BJ (cell line): ENCODE data around the gene SERPIND1. TPM values are rescaled to one million over a fixed set of nuclear protein-coding genes. Genes with fewer than 3 reads are reported as not detected.
A peak's percentile ranks its signal among the peaks of the same experiment; 100 is the strongest.
"Not testable (repeated sequence)": the region's sequence is repeated elsewhere in the genome, so short reads cannot be mapped to it uniquely, and the experiment has no call there.

Source experiments
- CTCF ChIA-PET: fragments of 350-600 bp; formaldehyde crosslinking; extraction: SDS; loops from one replicate; lab custom pipeline; 2021; ENCODE audit warnings: antibody characterized with exemption, inconsistent platforms; lab: Yijun Ruan, JAX
- POLR2A ChIA-PET: fragments of 300-600 bp; sonication (Branson Sonifier 250); formaldehyde crosslinking; extraction: SDS; loops from one replicate; lab custom pipeline; 2021; ENCODE audit warnings: antibody characterized with exemption; lab: Charles Lee
- DNase-seq: peaks from one replicate; pipeline ENCODE4 v3.0.0-alpha.2; 2011; ENCODE audit warnings: low read depth
- H3K27me3 ChIP-seq: 2 replicates; pipeline ENCODE4 v1.6.0; 2011; ENCODE audit warnings: low read length; ENCODE audit not compliant: control insufficient read depth, insufficient read depth
- H3K36me3 ChIP-seq: 2 replicates; pipeline ENCODE4 v1.5.1; 2011; ENCODE audit warnings: low read length; ENCODE audit not compliant: control insufficient read depth, insufficient read depth
- H3K4me3 ChIP-seq: 2 replicates; pipeline ENCODE4 v1.5.1; 2011; ENCODE audit warnings: low read depth, mild to moderate bottlenecking, control low read depth, low read length
- polyA plus RNA-seq: library from polyadenylated mRNA; depleted of rRNA; stranded (reverse); fragments of >200 nt; gene quantifications from 2 replicates; pipeline ENCODE4 v1.2.3, GENCODE V29; 2011
- TF ChIP-seq, protein P1 (sequence below): IDR thresholded peaks from 2 replicates; pipeline ENCODE4 v1.5.1; 2011; ENCODE audit warnings: low read depth, mild to moderate bottlenecking, control low read depth, inconsistent platforms, low read length, moderate library complexity; ENCODE audit not compliant: insufficient read depth

SERPIND1 gene
- polyA plus RNA-seq, 1 experiment: not detected

DNA sequence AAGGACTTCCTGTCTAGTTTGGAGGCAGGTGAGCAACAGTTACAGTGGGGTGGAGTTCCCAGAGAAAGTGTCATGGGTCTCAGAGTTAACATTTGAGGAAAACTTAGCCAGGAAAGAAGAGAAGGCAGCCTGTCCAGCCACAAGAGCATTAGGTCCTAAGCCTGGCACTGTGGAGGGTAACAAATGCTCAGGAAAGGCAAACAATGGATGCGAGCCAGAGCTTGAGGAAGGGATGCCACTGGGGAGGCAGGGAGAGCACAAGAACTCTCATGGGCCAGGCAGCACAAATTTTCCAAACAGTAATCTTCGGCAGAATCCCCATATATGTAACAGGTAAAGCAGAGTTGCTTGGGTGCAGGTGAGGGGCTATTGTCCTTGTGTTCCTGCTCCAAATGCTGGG lies 8.0 kb upstream of the SERPIND1 start:
- peaks cover 14% of the 10 kb centered on the region for H3K36me3 ChIP-seq
- ChIA-PET CTCF (interaction anchor here (1.2 kb wide), 1 partner anchor 214 kb away, joined by 3 read pairs; no protein-coding TSS in a partner anchor), POLR2A (interaction anchor here (0.6 kb wide), 1 partner anchor 10 kb away, joined by 4 read pairs; no protein-coding TSS in a partner anchor)

DNA sequence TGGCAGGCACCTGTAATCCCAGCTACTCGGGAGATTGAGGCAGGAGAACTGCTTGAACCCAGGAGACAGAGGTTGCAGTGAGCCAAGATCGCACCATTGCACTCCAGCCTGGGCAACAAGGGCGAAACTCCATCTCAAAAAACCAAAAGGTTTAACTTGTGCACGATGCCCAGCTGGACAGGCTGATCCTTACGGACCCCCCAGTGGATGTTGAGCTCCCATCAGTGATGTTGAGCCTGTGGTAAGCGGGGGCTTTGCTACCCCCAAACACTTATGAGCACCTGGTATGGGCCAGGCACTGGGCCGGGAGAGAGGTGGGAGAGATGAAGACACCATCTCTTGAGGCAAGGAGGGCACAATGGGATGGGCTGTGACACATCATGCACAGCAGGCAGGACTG lies 7.4 kb upstream of the SERPIND1 start:
- no peak overlapping the region for H3K4me3 ChIP-seq
- peaks cover 14% of the 10 kb centered on the region for H3K36me3 ChIP-seq
- POLR2A ChIA-PET: interaction anchor here (0.6 kb wide), 1 partner anchor 11 kb away, joined by 4 read pairs; no protein-coding TSS in a partner anchor
- H3K27me3 ChIP-seq: no peaks in the 10 kb centered on the region
- CTCF ChIA-PET: interaction anchor here (1.2 kb wide), 1 partner anchor 215 kb away, joined by 3 read pairs; no protein-coding TSS in a partner anchor
- DNase-seq: no peak
- TF ChIP-seq, protein P1, sequence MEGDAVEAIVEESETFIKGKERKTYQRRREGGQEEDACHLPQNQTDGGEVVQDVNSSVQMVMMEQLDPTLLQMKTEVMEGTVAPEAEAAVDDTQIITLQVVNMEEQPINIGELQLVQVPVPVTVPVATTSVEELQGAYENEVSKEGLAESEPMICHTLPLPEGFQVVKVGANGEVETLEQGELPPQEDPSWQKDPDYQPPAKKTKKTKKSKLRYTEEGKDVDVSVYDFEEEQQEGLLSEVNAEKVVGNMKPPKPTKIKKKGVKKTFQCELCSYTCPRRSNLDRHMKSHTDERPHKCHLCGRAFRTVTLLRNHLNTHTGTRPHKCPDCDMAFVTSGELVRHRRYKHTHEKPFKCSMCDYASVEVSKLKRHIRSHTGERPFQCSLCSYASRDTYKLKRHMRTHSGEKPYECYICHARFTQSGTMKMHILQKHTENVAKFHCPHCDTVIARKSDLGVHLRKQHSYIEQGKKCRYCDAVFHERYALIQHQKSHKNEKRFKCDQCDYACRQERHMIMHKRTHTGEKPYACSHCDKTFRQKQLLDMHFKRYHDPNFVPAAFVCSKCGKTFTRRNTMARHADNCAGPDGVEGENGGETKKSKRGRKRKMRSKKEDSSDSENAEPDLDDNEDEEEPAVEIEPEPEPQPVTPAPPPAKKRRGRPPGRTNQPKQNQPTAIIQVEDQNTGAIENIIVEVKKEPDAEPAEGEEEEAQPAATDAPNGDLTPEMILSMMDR: no peak

More for the DNA sequence above, 8.0 kb upstream of the SERPIND1 start:
- no peak for DNase-seq
- Histone ChIP-seq H3K4me3 (no peak overlapping the region), H3K27me3 (no peaks in the 10 kb centered on the region)
- TF ChIP-seq, protein P1: no peak

DNA sequence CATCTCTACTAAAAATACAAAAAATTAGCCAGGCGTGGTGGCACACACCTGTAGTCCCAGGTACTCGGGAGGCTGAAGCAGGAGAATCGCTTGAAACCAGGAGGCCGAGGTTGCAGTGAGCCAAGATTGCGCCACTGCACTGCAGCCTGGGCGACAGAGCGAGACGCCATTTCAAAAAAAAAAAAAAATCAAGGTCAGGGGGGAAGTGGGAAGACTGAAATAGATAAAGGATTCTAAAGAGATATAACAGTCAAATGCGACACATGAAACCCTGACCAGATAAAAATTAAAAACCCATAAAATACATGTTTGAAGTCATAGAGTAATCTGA lies 4.5 kb upstream of the SERPIND1 start:
- DNase-seq, H3K27me3 ChIP-seq, POLR2A ChIA-PET, H3K36me3 ChIP-seq, H3K4me3 ChIP-seq: not testable (repeated sequence)
- CTCF ChIA-PET: interaction anchor here (1.2 to 1.5 kb wide), 2 partner anchors 15 to 312 kb away, joined by 4 to 5 read pairs; no protein-coding TSS in a partner anchor

DNA sequence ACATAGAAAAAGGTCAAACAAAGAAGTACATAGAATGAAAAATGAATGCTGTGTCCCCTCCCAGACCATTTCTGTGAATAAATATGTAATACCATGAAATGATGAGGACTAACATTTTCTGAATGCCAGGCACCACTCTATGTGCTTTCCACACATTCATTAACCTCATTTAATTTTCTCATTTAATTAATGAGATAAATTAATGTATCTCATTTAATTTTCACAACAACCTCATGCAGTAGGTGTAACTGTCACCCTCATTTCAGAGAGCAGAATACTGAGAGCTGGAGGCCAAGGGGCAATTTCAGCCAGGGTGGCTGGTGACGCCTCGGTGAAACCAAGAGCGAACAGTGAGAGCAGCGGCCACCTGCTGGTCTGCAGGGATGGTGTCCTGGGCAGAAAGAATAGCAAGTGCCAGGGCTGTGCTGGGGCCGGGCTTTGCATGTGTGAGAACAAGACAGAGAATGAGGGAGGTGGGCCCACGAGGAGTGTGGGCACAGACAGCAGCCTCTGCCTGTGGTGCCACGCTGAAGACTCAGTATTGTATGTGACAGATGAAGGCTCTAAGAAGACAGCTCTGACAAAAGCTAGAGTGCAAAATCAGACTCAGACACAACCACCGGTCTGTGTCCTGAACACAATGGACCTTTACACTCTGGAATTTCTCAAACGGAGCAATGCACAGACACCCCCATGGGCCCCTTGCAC lies 1.8 kb upstream of the SERPIND1 start:
- H3K36me3 ChIP-seq: peaks cover 1% of the 10 kb centered on the region; the same call in 1 of the 2 replicates
- TF ChIP-seq, protein P1: 0 out of 2 replicates have a peak, but pooled peaks have one; percentile 7
- POLR2A ChIA-PET: no interaction called here
- no peak for DNase-seq
- CTCF ChIA-PET: interaction anchor here (1.5 to 2.4 kb wide), 3 partner anchors 12 to 29 kb away, joined by 5 to 16 read pairs (median 6); no protein-coding TSS in a partner anchor
- H3K27me3 ChIP-seq: no peaks in the 10 kb centered on the region
- no peak overlapping the region for H3K4me3 ChIP-seq

DNA sequence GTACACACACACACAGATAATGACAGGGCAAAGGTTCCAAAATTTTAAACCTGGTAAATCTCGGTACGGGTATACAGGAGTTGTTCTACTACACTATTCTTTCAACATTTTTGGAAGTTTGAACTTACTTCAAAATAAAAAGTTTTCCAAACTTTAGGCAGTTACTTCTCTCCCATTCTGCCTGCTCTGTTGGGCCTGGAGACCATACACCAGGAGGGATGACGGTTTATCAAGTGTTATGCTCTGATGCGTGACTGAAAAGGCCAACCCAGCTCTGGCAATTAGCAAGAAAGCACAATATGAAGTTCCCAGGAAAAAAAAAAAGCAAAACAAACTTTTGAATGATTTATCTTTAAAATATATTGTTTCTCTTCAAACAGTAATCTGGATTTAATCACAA lies 969 bp downstream of the SERPIND1 start:
- TF ChIP-seq, protein P1: no peak
- H3K27me3 ChIP-seq: no peaks in the 10 kb centered on the region
- no peak for DNase-seq
- peaks cover 2% of the 10 kb centered on the region for H3K36me3 ChIP-seq
- POLR2A ChIA-PET: no interaction called here
- H3K4me3 ChIP-seq: no peak overlapping the region
- CTCF ChIA-PET: interaction anchor here (1.2 to 1.3 kb wide), 2 partner anchors 9 to 12 kb away, joined by 3 read pairs; no protein-coding TSS in a partner anchor
